Measurements from ENCODE around the gene EIF1AX.

GRCh38 chrX:20147561-20147960 lies 5.9 kb upstream of the EIF1AX start:
- TF ChIP-seq, protein P1, sequence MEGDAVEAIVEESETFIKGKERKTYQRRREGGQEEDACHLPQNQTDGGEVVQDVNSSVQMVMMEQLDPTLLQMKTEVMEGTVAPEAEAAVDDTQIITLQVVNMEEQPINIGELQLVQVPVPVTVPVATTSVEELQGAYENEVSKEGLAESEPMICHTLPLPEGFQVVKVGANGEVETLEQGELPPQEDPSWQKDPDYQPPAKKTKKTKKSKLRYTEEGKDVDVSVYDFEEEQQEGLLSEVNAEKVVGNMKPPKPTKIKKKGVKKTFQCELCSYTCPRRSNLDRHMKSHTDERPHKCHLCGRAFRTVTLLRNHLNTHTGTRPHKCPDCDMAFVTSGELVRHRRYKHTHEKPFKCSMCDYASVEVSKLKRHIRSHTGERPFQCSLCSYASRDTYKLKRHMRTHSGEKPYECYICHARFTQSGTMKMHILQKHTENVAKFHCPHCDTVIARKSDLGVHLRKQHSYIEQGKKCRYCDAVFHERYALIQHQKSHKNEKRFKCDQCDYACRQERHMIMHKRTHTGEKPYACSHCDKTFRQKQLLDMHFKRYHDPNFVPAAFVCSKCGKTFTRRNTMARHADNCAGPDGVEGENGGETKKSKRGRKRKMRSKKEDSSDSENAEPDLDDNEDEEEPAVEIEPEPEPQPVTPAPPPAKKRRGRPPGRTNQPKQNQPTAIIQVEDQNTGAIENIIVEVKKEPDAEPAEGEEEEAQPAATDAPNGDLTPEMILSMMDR (IDR thresholded peaks at IDR 0.05; ENCODE audit: low read depth, low read length, missing input control), result no peak
- TF ChIP-seq SP1 (IDR thresholded peaks at IDR 0.05) (no peak), YY1 (IDR thresholded peaks at IDR 0.05) (no peak), RAD21 (IDR thresholded peaks at IDR 0.05) (no peak), TAF1 (conservative IDR thresholded peaks at IDR 0.05) (no peak), GABPA (IDR thresholded peaks at IDR 0.05 in 1 of 2, conservative IDR thresholded peaks at IDR 0.05 in 1 of 2) (no peak), REST (IDR thresholded peaks at IDR 0.05) (no peak)

Data from liver (tissue), 3 donors.